ENCODE measurements around the gene TUBA4B. TPM values are rescaled to one million over a fixed set of nuclear protein-coding genes. Genes with fewer than 3 reads are reported as not detected.

TUBA4B gene
- total and polyA plus RNA-seq, 8 donors: 0.50 to 6.0 (median 3.4) TPM; not detected in 1

DNA sequence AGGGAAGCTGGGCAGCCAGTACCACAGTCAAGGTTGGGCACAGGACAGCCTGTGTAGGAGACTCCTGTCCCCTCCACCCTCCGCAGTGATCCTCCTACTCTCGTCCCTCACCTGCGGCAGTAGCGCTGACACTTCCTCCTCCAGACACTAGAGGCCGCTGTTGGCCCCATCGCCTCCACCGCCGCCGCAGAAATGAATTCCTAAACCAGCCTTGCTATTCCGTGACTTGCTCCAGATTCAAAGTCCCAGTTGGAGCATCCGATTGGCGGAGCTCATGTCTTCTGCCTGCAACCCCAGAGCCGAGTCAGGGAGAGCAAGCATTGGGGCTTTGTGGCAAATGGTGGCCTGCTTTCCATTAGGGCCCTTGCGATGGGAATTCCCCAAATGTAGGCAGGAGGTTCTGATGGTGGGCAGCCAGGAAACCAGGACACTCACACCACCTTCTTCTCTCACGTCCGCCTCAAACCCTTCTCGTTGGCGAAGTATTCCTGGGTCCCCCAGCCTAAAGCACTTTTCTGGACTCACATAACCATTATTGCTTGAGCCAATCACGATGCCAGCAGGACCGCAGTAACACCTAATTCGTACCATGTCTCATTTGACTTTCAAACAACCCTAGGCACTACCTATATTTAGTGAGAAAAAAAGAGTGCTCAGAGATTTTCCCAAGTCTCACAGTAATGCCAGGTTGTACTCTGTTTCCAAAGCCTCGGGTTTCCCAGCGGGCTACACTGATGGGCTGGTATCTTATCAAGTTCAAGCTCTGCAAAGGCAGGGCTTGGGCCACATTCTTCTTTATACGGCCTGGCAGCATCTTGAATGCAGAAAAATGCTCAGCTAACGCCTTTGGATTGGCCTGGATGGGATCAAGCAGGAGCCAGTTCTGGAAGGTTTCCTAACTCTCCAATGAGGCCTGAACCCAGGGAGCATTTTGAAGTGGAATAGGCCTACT is 24.9 kb downstream of the TUBA4B start:
- Histone ChIP-seq H3K27ac (peak overlapping the region; percentile 99), H3K9me3 (no peaks in the 10 kb centered on the region), H3K4me3 (peak overlapping the region in 1 of 2 donors; percentile 78), H3K27me3 (no peaks in the 10 kb centered on the region), H3K4me1 (peaks cover 15 to 39% of the 10 kb centered on the region in 2 donors), H3K36me3 (peaks cover 0 to 21% of the 10 kb centered on the region in 2 donors)
- intact Hi-C loops (cut with DNase I): no loop called here
- TF ChIP-seq, protein P1, sequence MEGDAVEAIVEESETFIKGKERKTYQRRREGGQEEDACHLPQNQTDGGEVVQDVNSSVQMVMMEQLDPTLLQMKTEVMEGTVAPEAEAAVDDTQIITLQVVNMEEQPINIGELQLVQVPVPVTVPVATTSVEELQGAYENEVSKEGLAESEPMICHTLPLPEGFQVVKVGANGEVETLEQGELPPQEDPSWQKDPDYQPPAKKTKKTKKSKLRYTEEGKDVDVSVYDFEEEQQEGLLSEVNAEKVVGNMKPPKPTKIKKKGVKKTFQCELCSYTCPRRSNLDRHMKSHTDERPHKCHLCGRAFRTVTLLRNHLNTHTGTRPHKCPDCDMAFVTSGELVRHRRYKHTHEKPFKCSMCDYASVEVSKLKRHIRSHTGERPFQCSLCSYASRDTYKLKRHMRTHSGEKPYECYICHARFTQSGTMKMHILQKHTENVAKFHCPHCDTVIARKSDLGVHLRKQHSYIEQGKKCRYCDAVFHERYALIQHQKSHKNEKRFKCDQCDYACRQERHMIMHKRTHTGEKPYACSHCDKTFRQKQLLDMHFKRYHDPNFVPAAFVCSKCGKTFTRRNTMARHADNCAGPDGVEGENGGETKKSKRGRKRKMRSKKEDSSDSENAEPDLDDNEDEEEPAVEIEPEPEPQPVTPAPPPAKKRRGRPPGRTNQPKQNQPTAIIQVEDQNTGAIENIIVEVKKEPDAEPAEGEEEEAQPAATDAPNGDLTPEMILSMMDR (IDR thresholded peaks at IDR 0.05): peak; percentile 96 to 99
- peak; percentile 63 to 93 (median 82) for DNase-seq
- ATAC-seq: peak; percentile 55

DNA sequence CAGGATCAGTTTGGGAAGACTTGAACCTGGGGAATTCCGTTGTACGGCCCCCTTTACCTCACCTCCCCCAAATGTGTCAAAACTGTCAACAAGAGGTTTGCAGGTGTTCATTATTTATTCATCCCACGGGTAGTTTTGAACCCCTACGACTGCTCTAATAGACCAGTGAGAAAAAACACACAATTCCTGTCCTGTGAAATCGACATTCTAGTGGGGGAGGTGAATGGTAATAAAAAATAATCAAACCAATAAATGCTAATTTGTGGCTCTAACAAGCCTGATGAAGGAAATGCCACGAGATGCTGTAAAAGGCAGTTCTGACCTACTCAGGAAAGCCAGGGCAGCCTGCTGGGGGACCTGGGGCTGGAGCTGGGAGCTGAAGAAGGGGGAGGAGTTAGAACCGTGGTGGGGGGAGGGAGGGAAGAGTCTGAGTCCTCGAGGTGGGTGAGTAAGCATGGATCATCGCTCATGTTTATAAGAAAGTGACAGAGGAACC is 25.7 kb downstream of the TUBA4B start:
- no peak for DNase-seq
- Histone ChIP-seq H3K9me3 (no peaks in the 10 kb centered on the region), H3K27ac (peak overlapping the region; percentile 99), H3K4me3 (peak overlapping the region; percentile 78 to 85), H3K36me3 (peaks cover 0 to 29% of the 10 kb centered on the region in 2 donors), H3K4me1 (peaks cover 15 to 39% of the 10 kb centered on the region in 2 donors), H3K27me3 (no peaks in the 10 kb centered on the region)
- intact Hi-C loops (cut with DNase I): no loop called here
- ATAC-seq: peak; percentile 57
- TF ChIP-seq, protein P1 (IDR thresholded peaks at IDR 0.05): no peak

DNA sequence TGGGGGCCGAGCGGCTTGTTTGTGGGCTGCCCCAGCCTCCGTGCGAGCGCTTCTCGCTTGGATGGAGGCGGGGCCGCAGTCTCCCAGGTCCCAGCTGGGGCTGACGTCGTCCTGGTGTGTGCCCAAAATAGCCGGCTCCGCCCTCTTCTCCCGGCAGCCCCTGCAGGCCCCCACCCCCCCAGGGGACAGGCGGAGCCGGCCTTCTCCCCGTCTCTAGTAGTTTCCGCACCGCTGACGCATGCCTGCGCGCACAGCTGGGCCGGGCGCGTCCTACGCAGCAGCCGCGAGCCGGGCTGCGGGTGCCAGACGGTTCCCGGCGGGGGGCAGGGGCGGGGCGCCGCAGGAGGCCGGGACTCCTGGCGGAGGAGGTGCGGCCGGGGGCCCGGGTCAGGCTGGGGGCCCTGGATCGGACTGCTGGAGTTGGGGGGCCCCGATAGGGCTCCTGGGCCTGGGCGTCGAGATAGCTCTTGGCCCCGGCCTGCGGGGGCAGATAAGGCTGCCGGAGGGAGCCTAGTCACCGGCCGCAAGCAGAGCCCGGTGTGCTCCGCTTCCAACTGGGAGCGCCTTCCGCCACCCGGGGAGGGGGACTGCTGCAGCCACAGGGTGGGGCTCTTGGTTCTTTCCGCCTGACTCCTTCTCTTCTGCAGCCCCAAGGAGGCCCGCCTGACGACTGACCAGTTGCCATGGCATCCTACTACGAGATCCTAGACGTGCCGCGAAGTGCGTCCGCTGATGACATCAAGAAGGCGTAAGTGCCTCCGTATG is 26.3 kb downstream of the TUBA4B start, which contains the start of gene DNAJB2:
TSS of gene DNAJB2 (plus strand) at position 216 of the 765 bp plus-strand sequence. CDS start at position 684, 468 bp downstream.
- ATAC-seq (peak; percentile 92), DNase-seq (peak; percentile 97 to 100 (median 99))
- Histone ChIP-seq H3K9me3 (no peaks in the 10 kb centered on the region), H3K27me3 (no peaks in the 10 kb centered on the region), H3K4me1 (peaks cover 15 to 39% of the 10 kb centered on the region in 2 donors), H3K36me3 (peaks cover 0 to 35% of the 10 kb centered on the region in 2 donors), H3K27ac (peak within 1 kb of the TSS; percentile 99), H3K4me3 (peak within 1 kb of the TSS; percentile 78 to 85)
- intact Hi-C loops (cut with DNase I): no loop called here
- TF ChIP-seq, protein P1 (IDR thresholded peaks at IDR 0.05): peak in 1 of 2 donors; percentile 11

DNA sequence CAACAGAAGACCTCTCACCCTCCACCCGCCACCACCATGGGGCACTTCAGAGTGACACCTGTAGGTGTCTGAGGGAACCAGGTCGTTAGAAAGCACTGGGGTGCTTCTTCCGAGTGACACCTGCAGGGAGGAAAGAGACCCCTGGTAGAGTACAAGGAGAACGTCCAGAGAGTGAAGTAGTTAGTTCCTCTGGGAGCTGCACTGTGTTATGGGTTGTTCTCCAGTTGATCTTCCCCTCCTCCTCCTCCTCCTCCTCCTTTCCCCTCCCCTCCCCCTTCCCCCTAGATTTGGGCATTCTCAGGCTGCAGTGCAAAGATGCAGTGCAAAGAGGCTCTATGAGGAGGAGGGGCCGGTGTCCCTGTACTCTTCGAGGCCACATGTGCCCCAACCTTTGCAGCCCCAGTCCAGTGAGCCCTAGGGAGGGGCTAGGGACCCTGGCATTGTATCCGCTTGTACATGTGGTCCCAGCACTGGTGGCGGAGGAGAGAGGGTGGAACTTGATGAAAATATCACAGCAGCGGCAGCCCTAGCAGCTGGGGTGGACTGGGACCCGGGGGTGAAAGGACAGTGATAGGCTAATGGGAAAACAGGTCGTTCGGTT is 27.0 kb downstream of the TUBA4B start:
- DNase-seq (no peak), ATAC-seq (no peak)
- peaks cover 15 to 39% of the 10 kb centered on the region in 2 donors for H3K4me1 ChIP-seq
- H3K9me3 ChIP-seq: no peaks in the 10 kb centered on the region
- TF ChIP-seq, protein P1 (IDR thresholded peaks at IDR 0.05): no peak
- H3K27ac ChIP-seq: peak overlapping the region; percentile 99
- H3K4me3 ChIP-seq: peak overlapping the region; percentile 78 to 85
- intact Hi-C loops (cut with DNase I): no loop called here
- no peaks in the 10 kb centered on the region for H3K27me3 ChIP-seq
- H3K36me3 ChIP-seq: peaks cover 0 to 42% of the 10 kb centered on the region in 2 donors
